GM21515 (cell line): ENCODE results near the gene PLEKHG4B.
"Not testable (repeated sequence)": the region's sequence is repeated elsewhere in the genome, so short reads cannot be mapped to it uniquely, and the experiment has no call there.

Source experiments
- ATAC-seq: cut with Tn5 transposase; IDR thresholded peaks from one replicate; pipeline ENCODE4 v1.9.1; 2021; ENCODE audit not compliant: unreplicated experiment

Gene PLEKHG4B

DNA sequence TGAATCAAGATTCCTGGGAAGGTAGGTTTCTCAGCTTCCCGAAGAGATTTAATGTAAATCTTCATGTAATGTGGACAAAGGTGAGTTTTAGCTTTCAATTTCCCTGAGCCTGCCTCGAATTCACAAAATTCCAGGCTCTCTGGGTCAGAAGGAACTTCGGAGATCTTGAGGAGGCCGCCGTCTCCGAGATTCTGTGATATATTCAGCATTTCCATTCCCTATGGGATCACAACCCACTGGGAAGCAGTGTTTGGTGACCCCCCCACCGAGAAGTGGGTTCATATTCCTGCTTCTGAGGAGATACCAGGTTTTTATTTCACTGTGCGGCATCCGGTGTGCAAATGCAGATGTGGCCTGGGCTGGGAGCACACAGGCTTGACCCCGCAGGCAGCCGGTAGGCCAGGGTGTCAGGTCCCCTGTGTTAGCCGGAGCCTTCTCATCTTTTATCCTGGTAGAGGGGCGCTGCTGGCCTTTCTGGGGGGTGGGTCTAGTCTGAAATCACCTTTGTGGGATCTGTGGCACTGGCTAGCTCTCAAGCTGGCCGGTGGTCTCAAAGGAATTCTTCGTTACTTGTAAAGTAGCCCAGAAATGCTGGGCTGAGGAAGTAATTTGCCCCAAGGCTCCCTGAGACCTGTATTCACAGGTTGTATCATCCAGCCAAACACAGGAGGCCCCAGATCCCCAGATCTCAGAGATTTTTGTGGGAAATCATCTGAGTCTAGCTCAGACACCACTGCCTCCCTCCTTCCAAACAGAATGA is 1.4 kb downstream of the PLEKHG4B start:
- no peak for ATAC-seq

DNA sequence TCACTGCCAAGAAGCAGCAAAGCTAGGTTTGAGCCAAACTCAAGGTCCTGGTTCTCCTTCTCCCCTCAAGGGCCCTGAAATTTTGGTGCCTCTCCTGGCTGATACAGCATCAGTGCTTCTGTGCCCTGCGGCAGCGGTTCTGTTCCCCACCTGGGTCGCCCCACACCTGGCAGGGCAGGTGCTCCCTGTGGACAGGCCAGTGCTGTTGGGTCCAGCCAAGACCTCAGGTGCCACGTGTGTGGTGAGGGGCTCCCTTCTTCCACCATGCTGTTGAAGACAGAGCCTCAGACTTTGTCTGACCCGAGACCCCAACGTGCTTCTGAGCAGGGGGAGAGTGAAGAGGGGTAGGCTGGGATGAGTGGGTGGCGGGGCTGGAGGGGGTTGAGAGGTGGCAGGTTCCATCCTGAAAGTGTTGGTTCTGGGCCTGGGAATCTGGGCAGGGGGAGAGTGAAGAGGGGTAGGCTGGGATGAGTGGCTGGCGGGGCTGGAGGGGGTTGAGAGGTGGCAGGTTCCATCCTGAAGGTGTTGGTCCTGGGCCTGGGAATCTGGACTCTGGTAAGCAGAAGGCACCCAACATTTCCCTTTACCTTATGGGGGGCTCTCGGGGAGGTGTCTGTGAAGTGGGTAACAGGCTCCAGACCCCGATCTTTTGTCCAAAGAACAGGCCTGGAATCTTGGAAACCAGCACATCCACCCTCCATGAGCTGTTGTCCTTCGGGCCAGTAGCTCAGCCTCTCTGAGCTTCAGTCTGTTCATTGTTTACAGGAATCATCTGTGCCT is 2.3 kb downstream of the PLEKHG4B start:
- no peak for ATAC-seq

DNA sequence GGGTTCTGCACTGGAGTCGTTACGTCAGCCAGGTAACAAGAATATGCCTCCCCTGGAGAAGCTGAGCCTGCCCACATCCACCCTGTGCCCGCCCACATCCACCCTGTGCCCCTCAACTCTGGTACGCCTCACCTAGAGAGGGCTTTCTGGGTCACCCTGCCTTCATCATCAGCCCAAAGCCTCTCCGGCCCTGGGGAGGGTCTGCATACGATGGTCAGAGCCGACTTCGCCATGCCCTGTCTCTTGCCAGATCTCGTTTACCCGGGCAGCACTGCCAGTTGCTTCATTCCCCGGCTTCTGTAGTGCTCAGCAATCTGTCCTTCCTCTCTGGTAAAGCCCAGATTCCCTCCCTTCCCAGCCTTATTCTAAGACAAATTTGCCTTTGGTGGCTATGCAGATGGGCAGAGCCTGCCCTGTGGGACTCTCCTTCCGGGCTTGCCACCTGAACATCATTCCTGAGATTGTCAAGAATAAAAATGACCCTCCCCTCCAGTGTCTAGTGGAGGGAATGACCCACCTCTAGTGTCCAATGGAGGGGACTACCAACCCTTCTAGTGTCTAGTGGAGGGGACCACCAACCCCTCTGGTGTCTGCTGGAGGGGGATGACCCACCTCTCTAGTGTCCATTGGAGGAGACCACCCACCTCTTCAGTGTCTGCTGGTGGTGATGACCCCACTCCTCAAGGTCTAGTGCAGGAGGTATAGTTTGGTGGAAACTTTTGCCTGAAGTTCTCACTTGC is 3.4 kb downstream of the PLEKHG4B start:
- no peak for ATAC-seq

DNA sequence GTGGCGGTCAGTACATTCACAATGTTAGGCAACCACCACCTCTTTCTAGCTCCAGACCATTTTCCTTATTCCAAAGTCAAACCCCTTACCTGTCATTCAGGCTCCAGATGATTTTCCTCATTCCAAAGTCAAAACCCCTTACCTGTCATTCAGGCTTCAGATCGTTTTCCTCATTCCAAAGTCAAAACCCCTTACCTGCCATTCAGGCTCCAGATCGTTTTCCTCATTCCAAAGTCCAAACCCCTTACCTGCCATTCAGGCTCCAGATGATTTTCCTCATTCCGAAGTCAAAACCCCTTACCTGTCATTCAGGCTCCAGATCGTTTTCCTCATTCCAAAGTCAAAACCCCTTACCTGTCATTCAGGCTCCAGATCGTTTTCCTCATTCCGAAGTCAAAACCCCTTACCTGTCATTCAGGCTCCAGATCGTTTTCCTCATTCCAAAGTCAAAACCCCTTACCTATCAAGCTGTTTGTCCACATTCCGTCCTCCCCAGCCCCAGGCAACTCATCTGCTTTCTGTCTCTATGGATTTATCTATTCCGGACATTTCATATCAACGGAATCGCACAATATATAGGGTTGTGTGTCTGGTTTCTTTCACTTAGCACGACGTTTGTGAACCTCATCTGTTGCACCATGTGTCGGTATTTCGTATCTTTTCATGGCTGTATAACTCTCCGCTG is 5.2 kb downstream of the PLEKHG4B start:
- ATAC-seq = no peak

DNA sequence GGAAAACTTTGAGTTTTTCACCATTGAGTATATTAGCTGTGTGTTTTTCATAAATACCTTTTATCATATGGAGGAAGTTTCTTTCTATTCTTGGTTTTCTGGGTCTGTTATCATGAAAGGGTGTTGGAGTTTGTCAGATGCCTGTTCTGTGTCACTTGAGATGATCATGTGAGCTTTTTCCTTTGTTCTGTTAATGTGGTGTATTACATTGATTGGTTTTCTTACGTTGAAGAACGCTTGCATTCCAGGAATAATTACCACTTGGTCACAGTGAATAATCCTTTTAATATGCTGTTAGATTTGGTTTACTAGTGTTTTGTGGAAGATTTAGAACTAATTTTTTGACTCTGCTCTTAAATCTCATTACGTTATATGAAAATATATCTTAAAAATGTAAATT is 7.8 kb downstream of the PLEKHG4B start:
- no peak for ATAC-seq

DNA sequence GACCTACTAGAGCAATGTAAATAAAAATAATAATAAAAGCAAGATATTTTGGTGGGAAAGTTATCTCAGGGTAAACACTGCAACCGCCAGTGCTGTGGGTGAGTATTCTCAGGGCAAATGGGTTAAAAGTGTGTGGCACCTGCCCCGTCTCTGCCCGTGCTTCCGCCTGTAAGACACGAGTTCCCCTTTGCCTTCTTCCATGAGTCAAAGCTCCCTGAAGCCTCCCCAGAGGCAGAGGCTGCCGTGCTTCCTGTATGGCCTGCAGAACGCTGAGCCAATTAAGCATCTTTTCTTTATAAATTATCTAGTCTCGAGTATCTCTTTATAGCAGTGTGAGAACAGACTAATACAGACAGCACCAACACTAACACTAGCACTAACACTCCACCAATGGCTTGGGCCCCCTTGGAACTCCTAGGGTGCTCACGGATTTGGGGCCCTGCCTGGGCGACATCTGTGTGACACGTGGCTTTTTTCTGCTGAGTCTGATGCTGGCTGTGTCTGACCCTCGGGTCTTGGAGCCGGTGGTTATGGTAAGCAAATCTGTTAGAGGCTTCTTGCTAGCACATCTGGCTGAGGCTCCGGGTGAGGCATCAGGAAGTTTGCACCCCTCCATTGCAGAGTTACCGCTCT is 10.6 kb downstream of the PLEKHG4B start:
- ATAC-seq = no peak

DNA sequence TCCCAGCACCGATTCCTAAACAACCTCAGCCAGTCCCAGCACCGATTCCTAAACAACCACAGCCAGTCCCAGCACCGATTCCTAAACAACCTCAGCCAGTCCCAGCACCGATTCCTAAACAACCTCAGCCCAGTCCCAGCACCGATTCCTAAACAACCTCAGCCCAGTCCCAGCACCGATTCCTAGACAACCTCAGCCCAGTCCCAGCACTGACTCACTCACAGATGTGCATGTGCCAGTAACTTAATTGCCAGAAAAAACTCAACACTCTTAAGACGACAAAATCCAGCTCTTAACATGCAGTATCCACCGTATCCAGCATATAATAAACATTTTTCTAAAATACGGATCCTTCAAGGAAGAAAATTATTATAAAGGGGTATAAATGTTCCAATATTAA is 12.1 kb downstream of the PLEKHG4B start:
- not testable (repeated sequence) for ATAC-seq

DNA sequence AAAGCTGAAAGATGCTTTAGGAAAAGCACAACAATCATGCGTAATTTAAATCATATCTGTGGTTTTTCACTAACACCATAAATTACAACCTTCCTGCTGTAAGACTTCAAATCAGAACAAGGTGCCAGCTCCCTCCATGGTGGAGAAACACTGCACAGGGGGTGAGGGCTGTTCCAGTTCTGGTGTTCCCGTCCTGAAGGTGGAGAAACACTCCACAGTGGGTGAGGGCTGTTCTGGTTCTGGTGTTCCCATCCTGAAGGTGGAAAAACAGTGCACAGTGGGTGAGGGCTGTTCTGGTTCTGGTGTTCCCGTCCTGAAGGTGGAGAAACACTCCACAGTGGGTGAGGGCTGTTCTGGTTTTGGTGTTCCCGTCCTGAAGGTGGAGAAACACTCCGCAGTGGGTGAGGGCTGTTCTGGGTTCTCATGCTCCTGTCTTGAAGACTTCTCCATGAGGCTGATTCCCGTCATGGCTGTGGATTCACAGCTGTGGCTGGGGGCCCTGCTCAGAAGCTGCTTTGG is 12.9 kb downstream of the PLEKHG4B start:
- ATAC-seq = no peak

DNA sequence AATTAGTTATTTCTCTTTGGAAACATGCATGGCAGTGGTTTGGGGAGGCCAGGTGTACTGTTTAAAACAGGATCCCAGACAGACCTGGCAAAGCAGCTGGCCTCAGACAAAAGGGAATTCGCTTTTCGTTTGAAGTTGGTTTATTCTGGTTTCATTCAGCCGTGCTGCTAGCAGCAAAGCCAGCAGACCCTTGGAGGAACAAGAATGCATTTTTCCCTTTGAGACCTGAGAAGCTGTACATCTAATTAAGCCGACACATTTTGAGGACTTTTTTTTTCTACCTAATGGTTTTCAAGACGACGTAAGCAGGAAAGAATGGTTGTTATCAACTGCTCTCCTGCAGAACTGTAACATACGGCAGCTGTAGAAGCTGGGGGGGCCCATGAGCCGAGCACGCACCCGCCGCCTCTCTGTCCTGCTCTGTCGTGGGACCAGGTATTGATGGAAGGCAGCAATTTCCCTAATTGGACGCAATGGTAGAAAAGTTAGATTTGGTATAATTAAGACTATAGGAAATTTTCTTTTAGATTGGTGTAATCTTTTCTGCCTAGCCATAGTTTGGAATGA is 13.6 kb downstream of the PLEKHG4B start:
- no peak for ATAC-seq

DNA sequence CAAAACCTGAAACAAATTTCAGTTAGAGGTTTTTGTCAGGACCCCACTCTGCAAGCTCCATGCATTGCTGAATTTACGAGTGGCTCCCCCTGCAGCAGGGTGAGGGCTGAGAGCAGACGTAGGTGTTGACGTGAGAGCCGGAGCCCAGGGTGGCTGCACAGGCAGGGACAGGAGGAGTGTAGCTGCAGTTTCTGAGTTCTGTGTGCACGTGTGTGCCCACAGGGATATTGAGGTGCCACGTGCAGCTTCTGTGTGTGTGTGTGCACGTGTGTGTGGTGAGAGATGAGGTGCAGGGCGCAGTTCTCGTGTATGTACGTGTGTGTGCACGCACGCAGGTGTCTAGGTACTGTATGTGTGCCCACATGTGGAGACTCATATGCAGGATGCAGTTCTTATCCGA is 14.6 kb downstream of the PLEKHG4B start:
- no peak for ATAC-seq

DNA sequence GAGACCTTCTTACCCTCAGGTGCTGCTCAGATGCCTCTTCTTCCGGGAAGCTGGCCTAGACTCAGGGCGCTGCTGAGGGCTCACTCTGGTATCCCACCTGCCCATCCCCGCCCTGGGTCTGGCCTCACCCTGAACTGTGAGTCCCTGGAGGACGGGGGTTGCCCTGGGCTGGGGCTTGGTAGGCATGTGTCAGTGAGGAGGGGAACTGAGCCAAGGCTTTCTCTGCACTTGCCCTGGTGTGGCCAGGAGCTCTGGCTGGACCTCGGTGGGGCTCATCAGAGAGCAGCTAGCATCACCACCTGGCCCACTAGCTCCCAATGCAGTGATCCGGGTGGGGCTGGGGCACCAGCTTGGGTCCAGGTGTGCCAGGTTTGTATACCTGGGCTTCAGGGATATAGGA is 15.6 kb downstream of the PLEKHG4B start:
- ATAC-seq = no peak

DNA sequence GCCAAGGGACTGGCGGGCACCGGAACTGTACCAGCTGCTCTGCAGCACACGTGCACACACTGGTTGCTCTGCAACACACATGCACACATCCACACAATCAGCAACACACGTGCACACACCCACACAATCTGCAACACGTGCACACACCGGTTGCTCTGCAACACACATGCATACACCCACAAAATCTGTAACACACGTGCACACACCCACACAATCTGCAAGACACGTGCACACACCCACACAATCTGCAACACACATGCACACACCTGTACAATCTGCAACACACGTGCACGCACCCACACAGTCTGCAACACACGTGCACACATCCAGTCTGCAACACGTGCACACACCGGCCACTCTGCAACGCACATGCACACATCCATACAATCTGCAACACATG is 17.9 kb downstream of the PLEKHG4B start:
- no peak for ATAC-seq

DNA sequence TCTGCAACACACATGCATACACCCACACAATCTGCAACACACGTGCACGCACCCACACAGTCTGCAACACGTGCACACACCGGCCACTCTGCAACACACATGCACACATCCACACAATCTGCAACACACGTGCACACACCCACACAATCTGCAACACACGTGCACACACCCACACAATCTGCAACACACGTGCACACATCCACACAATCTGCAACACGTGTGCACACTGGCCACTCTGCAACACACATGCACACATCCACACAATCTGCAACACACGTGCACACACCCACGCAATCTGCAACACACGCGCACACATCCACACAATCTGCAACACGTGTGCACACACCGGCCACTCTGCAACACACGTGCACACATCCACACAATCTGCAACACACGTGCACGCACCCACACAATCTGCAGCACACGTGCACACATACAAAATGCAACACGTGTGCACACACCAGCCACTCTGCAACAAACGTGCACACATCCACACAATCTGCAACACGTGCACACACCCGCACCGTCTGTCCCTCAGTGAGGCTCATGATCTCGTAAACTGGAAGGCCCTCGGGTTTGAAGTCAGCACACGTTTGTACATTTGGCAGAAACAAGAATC is 18.4 kb downstream of the PLEKHG4B start:
- ATAC-seq = no peak

DNA sequence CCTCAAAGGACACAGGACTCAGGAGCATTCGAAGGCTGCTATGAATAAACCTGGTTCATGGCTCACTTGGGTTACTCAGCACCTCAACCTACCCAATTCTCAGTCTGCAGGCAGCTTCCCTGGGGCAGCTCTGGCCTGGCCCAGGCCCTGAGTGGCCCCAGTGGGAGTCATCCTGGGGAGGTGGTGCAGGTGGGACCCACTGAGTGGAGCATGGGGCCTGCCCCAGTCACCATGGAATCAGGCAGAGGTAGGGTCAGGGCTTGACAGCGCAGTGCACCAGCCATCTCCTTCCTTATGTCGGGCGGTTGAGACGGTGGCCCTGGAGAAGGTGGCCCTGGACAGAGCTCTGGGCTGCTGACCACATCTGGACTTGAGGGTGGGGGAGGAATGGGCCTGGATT is 19.2 kb downstream of the PLEKHG4B start:
- no peak for ATAC-seq

DNA sequence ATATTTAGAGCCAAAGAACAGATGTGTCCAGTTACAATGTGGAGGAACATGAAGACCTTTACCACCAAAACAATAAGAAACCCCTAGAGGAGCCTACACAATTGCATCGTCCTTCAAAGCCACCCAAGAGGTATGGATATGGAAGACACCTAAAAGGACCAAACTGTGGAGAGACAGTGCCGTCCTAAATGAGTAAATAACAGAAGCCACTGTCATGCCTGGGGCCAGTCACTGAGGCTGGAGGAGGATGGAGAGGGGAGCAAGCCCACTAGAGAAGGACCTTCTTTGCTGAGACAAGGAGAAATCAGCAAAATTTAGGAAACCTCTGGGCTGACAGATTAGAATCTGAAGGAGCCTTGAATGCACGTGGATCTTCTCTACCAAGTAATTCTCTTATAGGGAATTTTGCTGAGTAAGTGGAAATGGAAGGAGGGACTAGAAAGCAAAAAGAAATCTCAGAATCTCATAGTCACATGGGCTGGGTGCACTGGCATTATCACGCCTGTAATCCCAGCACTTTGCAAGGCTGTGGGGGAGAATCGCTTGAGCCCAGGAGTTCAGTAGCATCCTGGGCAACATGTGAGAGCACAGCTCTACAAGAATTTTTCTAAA is 27.6 kb downstream of the PLEKHG4B start:
- no peak for ATAC-seq

DNA sequence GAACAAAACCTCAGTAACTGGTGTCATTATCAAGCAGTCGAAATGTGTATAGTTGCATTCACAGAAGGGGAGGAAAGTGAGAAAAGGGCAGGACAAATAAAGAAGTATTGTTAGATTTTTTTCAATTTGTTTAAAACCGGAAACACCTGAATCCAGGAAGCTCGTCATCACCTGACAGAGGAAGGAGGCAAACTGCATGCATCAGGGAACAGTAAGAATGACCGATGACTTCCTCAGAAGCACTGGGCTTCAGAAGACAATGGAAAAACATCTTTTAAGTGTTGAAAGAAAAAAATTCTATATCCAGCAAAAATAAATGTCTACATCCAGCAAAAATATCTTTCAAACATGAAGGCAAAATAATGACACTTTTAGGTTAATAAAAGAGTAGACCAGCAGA is 29.5 kb downstream of the PLEKHG4B start:
- ATAC-seq = no peak

DNA sequence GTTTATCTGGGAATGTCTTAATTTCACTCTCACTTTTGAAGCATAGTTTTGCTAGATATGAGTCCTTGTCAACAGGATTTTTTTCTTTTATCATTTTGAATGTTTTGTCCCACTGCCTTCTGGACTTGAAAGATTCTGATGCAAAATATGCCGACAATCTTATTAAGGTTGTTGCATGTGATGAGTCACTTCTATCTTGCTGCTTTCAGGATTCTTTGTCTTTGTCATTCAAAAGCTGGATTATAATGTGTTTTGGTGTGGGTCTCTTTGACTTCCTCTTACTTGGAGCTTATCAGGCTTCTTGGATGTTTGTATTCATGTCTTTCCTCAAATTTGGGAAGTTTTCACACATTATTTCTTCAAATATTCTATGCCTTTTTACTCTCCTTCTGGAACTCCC is 33.8 kb downstream of the PLEKHG4B start:
- ATAC-seq = no peak

DNA sequence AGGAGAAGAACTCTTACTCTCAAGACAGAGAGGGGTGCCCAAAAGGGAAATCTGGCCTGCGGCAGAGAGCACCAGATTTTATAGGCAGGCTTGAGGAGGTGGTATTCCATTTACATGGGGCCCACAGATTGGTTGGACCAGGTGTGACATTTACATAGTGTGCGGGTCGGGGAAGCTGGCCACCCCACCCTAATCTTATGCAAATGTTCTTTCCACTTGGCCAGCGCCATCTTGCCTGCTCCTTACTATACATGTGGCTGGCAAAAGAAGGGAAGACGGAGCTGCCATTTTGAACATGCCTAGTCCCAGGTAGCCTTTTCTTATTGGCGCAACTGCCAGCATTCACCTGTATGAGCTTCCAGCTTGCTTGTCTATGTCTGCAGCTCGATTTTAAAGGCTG is 34.8 kb downstream of the PLEKHG4B start:
- ATAC-seq = no peak

DNA sequence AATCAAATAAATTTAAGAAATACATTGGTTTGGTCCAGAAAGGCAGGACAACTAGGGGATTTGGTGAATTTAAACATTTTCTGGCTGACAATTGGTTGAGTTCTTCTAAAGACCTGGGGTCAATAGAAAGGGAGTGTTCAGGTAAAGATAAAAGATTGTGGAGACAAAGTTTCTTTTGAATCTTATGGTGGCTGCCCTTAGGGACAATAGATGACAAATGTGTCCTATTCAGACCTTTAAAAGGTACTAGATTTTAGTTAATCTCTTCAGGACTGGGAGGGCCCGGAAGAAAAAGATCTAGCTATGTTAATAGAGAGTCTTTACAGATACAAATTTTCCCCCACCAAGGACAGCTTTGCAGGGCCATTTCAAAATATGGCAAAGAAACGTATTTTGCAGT is 35.9 kb downstream of the PLEKHG4B start:
- no peak for ATAC-seq
